Stimulated activated naive CD8-positive, alpha-beta T cell treated with anti-CD3 and anti-CD28 coated beads, Interleukin-15, Interleukin-2, amounts not matched to agents 100 ng/mL and 50 ng/mL, for 24 hours (primary cell): ENCODE measurements around the gene SLA2.
A peak's percentile ranks its signal among the peaks of the same experiment; 100 is the strongest.
"Not testable (repeated sequence)": the region's sequence is repeated elsewhere in the genome, so short reads cannot be mapped to it uniquely, and the experiment has no call there.

Source experiments
- H3K27ac Mint-ChIP-seq: one replicate; pipeline ENCODE4 v1.8.0; 2021; ENCODE audit warnings: mild to moderate bottlenecking, mixed read lengths
- H3K27me3 Mint-ChIP-seq: one replicate; pipeline ENCODE4 v1.8.0; 2021; ENCODE audit warnings: mixed read lengths
- H3K36me3 Mint-ChIP-seq: one replicate; pipeline ENCODE4 v1.8.0; 2021; ENCODE audit warnings: low read depth, mixed read lengths
- H3K4me1 Mint-ChIP-seq: one replicate; pipeline ENCODE4 v1.8.0; 2021; ENCODE audit warnings: low read depth, mixed read lengths
- H3K4me3 Mint-ChIP-seq: one replicate; pipeline ENCODE4 v1.8.0; 2021; ENCODE audit warnings: mild to moderate bottlenecking, mixed read lengths
- H3K9me3 Mint-ChIP-seq: one replicate; pipeline ENCODE4 v1.8.0; 2021; ENCODE audit warnings: mixed read lengths

SLA2 gene

DNA sequence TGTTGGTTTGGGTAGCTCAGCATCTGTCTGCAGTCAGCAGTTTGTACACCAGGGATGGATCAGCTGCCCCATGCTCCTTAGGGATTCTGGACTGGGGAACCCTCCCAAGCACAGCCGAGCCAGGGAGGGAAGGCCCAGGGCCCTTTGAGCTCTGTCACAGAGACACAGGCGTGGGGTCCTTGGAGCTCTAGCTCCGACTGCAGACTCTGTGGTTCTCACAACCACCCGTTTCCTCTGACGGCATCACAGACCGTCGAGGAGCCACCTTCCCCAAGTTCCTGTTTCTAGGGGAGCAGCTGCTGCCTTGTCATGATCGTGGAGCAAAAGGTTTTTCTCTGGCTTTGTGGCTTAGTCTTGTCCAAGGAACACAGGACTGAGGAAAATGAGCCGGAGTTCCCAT is at the start of gene SLA2:
Gene SLA2, minus strand, starts transcription at position 199 of the 400 bp plus-strand sequence. CDS start 4,861 bp downstream, outside the sequence.
- peak within 1 kb of the TSS; percentile 100 for H3K27ac Mint-ChIP-seq
- H3K9me3 Mint-ChIP-seq = no peaks in the 10 kb centered on the region
- no peaks in the 10 kb centered on the region for H3K27me3 Mint-ChIP-seq
- peaks cover 57% of the 10 kb centered on the region for H3K4me1 Mint-ChIP-seq
- H3K36me3 Mint-ChIP-seq = peaks cover 19% of the 10 kb centered on the region
- H3K4me3 Mint-ChIP-seq = peak within 1 kb of the TSS; percentile 99

DNA sequence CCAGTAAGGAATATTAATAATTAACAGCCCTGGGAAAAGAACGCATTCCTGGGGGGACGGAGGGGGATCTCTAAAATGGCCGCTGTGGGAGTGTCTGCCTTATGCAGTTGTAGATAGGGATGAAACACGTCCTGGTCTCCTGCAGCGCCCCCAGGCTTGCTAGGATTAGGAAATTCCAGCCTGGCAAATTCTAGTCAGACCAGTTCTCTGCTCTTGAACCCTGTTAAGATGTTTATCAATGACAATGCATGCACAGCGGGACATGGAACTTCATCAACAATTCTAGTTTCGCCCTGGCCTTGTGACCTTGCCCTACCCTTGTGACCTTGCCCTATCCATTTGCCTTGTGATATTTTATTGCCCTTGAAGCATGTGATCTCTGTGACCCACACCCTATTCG is 49.5 kb upstream of the SLA2 start:
- H3K4me1 Mint-ChIP-seq, H3K9me3 Mint-ChIP-seq, H3K27me3 Mint-ChIP-seq, H3K27ac Mint-ChIP-seq, H3K4me3 Mint-ChIP-seq, H3K36me3 Mint-ChIP-seq: not testable (repeated sequence)

DNA sequence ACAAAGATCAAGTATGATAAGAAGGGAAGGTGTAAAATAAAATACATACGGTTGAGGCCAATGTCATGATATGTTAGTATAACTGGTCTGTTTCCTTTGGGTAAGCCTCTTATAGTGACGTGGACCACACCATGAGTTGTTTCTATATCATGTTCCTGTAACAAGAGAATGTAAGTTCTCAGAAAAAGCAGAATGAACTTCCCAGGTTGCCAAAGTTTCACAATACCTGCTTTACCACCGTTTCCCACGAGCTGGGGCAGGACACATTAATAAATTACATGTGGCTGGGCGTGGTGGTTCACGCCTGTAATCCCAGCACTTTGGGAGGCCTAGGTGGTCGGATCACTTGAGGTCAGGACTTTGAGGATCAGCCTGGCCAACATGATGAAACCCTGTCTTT is 42.6 kb upstream of the SLA2 start:
- no peaks in the 10 kb centered on the region for H3K4me1 Mint-ChIP-seq
- H3K4me3 Mint-ChIP-seq = no peak overlapping the region
- H3K27me3 Mint-ChIP-seq = no peaks in the 10 kb centered on the region
- H3K36me3 Mint-ChIP-seq = no peaks in the 10 kb centered on the region
- no peak overlapping the region for H3K27ac Mint-ChIP-seq
- H3K9me3 Mint-ChIP-seq = no peaks in the 10 kb centered on the region

DNA sequence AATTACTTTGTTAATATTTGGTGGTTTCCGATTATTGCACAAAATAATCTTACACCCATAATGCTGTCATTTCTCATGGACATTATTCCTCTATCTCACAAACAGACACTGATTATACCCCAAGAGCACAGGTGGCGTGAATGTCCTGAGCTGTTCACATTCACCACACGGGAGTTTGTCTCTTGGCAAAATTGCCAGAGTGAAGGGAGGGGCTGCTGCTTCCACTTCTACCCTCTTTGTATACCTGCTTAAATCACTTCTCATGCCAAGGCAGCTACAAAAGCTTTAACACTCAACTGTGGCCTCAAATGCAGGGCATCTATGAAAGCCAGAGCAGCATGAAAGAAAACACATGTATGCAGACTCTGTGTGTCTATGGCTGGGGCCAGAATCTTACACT is 41.9 kb upstream of the SLA2 start:
- Mint-ChIP-seq H3K9me3 (no peaks in the 10 kb centered on the region), H3K27ac (no peak overlapping the region), H3K4me3 (no peak overlapping the region), H3K36me3 (no peaks in the 10 kb centered on the region), H3K27me3 (no peaks in the 10 kb centered on the region), H3K4me1 (no peaks in the 10 kb centered on the region)

- no peak overlapping the region for H3K27ac Mint-ChIP-seq
- peaks cover 7% of the 10 kb centered on the region for H3K36me3 Mint-ChIP-seq
- H3K9me3 Mint-ChIP-seq = no peaks in the 10 kb centered on the region
- H3K27me3 Mint-ChIP-seq = no peaks in the 10 kb centered on the region
- H3K4me1 Mint-ChIP-seq = no peaks in the 10 kb centered on the region
- H3K4me3 Mint-ChIP-seq = no peak overlapping the region
Observed at GRCh38 chr20:36686944-36687343, 40.9 kb upstream of the SLA2 start.

- Mint-ChIP-seq H3K36me3 (peaks cover 9% of the 10 kb centered on the region), H3K9me3 (no peaks in the 10 kb centered on the region), H3K27ac (no peak overlapping the region), H3K27me3 (no peaks in the 10 kb centered on the region), H3K4me1 (no peaks in the 10 kb centered on the region), H3K4me3 (no peak overlapping the region)
Observed at GRCh38 chr20:36686504-36686903, 40.5 kb upstream of the SLA2 start.

DNA sequence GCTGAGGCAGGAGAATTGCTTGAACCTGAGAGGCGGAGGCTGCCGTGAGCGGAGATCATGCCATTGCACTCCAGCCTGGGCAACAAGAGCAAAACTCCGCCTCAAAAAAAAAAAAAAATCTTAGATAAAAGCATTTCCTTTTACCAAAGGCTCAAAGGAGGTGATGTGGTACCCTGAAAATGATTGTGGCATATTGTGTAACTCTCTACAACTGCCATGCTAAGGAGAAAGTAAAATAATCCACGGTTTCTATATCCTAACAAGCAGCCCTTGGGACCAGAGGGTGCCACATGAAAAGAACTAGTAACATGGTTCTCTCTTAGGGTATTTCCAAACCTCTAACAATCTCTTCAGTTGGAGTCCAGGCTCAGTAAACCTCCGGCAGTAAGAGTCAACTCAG is 38.8 kb upstream of the SLA2 start:
- no peaks in the 10 kb centered on the region for H3K9me3 Mint-ChIP-seq
- no peak overlapping the region for H3K4me3 Mint-ChIP-seq
- H3K36me3 Mint-ChIP-seq = peaks cover 13% of the 10 kb centered on the region
- no peaks in the 10 kb centered on the region for H3K4me1 Mint-ChIP-seq
- no peaks in the 10 kb centered on the region for H3K27me3 Mint-ChIP-seq
- H3K27ac Mint-ChIP-seq = no peak overlapping the region

- no peak overlapping the region for H3K4me3 Mint-ChIP-seq
- peaks cover 23% of the 10 kb centered on the region for H3K36me3 Mint-ChIP-seq
- H3K4me1 Mint-ChIP-seq = no peaks in the 10 kb centered on the region
- no peak overlapping the region for H3K27ac Mint-ChIP-seq
- H3K9me3 Mint-ChIP-seq = no peaks in the 10 kb centered on the region
- no peaks in the 10 kb centered on the region for H3K27me3 Mint-ChIP-seq
Observed at GRCh38 chr20:36682311-36682710, 36.3 kb upstream of the SLA2 start.

- Mint-ChIP-seq H3K27me3 (no peaks in the 10 kb centered on the region), H3K4me1 (no peaks in the 10 kb centered on the region), H3K27ac (no peak overlapping the region), H3K4me3 (no peak overlapping the region), H3K36me3 (peaks cover 21% of the 10 kb centered on the region), H3K9me3 (no peaks in the 10 kb centered on the region)
Observed at GRCh38 chr20:36677422-36677771, 31.4 kb upstream of the SLA2 start.

DNA sequence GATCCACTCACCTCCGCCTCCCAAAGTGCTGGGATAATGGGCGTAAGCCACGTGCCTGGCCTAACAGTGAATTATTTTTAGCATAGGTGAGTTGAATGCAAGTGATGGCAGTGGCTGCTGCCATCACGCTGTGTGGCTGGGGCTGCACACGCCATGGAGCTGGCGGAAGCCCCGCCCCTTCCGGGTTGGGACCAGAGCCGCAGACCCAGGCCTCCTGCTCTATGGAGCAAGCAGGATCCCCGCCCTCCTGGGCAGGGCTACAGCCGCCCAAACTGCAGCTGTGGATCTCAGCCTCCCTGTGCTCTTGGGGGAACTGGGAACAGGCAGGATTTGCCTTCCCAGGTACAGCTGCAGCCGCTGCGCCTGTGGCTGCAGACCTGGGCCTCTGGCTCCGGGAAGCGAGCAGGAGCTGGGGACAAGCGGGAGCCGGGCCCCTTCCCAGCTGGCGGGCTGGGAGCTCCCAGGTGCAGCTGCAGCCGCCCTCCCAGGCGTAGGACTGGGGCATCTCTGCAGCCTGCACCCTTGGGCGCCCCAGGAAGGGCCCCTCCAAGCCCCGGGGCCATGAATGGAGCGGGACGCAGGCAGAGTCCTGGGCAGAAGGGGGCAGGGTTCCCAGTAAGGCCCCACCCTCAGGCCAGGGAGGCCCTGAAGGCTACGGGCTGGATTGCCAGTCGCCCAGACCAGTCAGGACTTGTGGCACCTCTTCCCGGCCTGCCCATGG is 30.9 kb upstream of the SLA2 start:
- Mint-ChIP-seq H3K4me1 (no peaks in the 10 kb centered on the region), H3K27me3 (no peaks in the 10 kb centered on the region), H3K4me3 (no peak overlapping the region), H3K36me3 (peaks cover 21% of the 10 kb centered on the region), H3K9me3 (no peaks in the 10 kb centered on the region), H3K27ac (no peak overlapping the region)

DNA sequence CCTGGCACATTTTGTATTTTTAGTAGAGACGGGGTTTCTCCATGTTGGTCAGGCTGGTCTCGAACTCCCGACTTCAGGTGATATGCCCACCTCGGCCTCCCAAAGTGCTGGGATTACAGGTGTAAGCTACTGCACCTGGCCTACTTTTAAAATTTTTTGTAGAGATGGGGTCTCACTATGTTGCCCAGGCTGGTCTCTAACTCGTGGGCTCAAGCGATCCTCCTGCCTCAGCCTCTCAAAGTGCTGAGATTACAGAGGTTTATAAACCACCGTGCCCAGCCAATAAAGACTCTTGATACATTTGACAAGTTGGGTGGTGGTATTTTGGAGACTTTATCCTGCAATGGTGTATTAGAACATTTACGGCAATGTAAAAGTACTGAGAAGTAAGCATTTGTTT is 29.5 kb upstream of the SLA2 start:
- not testable (repeated sequence) for H3K4me3 Mint-ChIP-seq, H3K9me3 Mint-ChIP-seq, H3K27ac Mint-ChIP-seq, H3K4me1 Mint-ChIP-seq, H3K27me3 Mint-ChIP-seq
- peaks cover 16% of the 10 kb centered on the region for H3K36me3 Mint-ChIP-seq

DNA sequence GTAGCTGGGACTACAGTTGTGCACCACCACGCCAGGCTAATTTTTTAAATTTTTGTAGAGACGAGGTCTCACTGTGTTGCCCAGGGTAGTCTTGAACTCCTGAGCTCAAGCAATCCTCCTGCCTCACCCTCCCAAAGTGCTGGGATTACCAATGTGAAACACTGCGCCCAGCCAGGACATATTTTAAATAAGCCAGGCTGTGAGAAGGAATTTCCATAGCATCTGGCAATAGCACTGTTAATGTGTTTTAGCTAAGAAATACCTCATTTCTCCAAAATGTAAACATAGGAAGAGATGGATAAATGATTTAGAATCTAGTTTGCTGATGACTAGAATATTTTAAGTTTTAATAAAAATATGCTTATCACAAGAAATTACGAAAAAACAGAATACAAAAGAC is 27.0 kb upstream of the SLA2 start:
- no peaks in the 10 kb centered on the region for H3K4me1 Mint-ChIP-seq
- H3K36me3 Mint-ChIP-seq = peaks cover 19% of the 10 kb centered on the region
- H3K4me3 Mint-ChIP-seq = no peak overlapping the region
- H3K9me3 Mint-ChIP-seq = no peaks in the 10 kb centered on the region
- H3K27ac Mint-ChIP-seq = no peak overlapping the region
- H3K27me3 Mint-ChIP-seq = no peaks in the 10 kb centered on the region

DNA sequence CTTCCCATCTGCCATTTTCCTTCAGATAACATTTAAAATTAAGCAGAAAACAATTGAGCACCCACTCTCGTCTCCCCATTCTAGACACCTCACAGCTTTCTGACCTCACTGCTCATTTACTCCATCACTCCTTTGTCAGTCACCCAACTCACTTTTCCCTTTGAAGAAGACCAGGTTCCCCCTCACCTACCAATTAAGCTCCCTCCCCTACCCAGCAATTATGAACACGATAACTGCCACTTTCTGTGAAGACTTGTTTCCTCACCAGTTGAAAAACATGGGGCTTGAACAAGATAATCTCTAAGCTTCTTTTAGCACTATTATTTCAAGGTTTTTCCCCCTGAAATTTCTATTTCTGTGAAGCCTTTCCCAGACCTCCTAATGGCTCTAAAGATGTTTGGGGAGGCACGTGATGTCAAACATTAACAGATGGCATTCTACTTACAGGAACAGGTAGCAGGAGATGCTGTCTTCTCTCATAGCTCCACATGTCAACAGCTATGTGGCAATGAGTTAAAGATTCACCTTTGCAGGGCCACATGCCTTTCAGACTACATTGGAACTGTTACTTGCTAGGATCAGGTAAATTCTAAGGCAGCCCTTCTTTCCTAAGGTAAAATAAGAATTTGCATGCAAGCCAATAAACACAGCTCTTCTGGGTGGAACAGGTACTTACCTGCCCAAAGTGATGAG is 24.8 kb upstream of the SLA2 start:
- no peak overlapping the region for H3K4me3 Mint-ChIP-seq
- H3K4me1 Mint-ChIP-seq = no peaks in the 10 kb centered on the region
- H3K27ac Mint-ChIP-seq = no peak overlapping the region
- H3K36me3 Mint-ChIP-seq = peaks cover 15% of the 10 kb centered on the region
- no peaks in the 10 kb centered on the region for H3K27me3 Mint-ChIP-seq
- H3K9me3 Mint-ChIP-seq = no peaks in the 10 kb centered on the region

DNA sequence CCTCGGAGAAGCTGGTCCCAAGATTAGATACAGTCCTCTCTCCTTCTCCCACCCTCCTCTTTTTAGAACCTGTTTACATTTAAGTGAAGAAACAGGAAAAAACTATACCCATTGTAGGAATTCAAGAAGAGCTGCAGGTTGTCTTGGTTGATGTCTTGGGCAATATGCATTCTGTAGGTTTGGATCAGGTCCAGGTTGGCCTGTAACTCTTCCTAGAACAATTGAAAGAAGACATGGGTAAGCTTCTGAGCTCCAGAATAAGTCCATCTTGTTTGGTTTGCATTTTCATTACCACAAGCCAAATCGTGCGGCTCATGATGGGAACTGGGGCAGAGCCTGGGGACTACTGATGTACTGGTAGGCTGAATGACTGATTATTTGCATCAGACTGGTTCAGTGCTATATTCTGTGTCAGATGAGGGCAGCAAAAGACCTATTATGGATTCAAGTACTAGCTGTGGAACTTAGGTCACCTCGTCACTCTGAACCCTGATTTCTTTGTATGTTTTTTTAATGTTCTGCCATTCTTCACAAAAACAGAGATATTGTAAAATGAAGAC is 20.3 kb upstream of the SLA2 start:
- Mint-ChIP-seq H3K9me3 (no peaks in the 10 kb centered on the region), H3K27ac (no peak overlapping the region), H3K27me3 (no peaks in the 10 kb centered on the region), H3K36me3 (peaks cover 9% of the 10 kb centered on the region), H3K4me1 (no peaks in the 10 kb centered on the region), H3K4me3 (no peak overlapping the region)

DNA sequence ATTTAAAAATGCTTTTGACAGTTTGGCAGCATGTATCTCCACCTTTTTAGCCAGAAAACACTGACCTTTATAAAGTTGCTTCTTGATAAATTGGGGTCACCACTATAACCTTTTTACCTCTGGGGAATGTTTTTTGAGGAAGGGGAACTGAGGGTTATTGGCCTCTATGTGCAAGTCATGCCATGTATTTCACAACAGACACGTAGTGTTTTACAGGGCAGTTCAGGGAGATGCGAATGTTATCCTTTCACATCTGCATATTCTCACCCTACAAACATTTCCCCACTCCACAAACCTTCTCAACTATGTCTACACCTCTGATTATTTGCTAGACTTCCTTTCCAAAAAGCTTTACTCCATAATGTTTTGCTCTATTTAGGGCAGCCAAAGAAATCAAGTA is 17.0 kb upstream of the SLA2 start:
- peaks cover 11% of the 10 kb centered on the region for H3K4me1 Mint-ChIP-seq
- H3K27me3 Mint-ChIP-seq = no peaks in the 10 kb centered on the region
- H3K9me3 Mint-ChIP-seq = no peaks in the 10 kb centered on the region
- H3K36me3 Mint-ChIP-seq = peaks cover 17% of the 10 kb centered on the region
- no peak overlapping the region for H3K4me3 Mint-ChIP-seq
- H3K27ac Mint-ChIP-seq = no peak overlapping the region

DNA sequence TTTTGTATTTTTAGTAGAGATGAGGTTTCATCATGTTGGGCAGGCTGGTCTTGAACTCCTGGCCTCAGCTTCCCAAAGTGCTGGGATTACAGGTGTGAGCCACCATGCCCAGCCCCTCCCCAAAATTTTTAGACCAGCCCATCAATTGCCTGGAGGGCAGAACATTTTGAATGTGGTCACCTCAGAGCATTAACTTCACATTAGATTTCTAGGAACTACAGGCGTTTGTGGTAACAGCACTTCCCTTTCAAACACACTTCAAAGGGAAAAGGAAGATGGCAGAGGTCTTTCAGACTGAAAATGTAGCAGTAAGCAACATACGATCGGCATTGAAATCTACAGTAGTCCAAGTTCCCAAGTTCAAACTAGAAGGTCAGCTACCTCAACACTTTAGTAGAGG is 12.3 kb upstream of the SLA2 start:
- Mint-ChIP-seq H3K36me3 (peaks cover 22% of the 10 kb centered on the region), H3K4me1 (peaks cover 21% of the 10 kb centered on the region), H3K27me3 (no peaks in the 10 kb centered on the region), H3K9me3 (no peaks in the 10 kb centered on the region), H3K4me3 (no peak overlapping the region), H3K27ac (no peak overlapping the region)
